Suppressor macrophage (primary cell): ENCODE measurements around the gene SIGLEC11.
A peak's percentile ranks its signal among the peaks of the same experiment; 100 is the strongest.

ENCODE experiments used
- DNase-seq, 4 experiments: peaks; one replicate each; pipeline ENCODE4 v3.0.0-alpha.2; 2020 to 2022

Gene SIGLEC11

DNA sequence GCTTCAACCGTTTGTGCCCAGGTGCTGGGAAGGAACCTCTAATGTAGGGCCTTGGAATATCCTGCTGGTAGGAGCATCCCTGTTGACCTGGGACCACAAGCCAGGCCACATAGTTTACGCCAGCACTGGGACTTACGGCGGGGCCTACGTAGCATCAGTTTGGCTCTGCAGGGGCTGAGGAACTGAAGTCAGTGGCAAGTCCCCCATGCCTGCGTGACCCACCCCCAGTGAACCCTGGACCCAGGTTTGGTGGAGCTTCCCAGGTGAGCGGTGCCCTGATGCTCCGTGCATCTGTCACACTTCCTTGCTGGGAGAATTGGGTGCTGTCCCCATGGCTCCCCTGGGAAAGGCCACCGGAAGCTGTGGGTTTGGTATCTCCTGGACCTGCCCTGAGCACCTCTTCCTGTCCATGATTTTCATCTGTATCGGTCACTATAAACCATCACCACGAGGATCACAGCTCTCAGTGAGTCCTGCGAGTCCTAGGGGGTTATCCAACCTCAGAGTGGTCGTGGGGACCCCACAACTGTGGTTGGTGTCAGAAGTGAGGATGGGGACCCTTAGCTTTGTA is 9.9 kb downstream of the SIGLEC11 start:
- no peak for DNase-seq

DNA sequence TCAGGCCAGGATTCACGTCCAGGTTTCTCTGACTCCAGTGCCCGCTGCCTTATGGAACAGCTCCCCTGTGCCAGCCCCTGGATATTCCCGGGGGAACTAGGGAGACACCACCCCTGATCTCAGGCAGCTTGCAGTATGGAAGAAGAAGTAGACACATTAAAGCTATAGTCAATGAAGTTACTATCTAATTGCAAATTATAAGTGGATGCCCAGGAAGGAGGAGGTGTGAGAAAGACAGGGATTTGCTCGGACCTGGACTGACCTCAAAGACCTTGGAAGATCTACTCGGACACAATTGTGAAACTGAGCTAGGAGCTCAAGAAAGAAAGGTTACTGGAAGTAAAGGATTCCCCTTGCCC is 10.4 kb downstream of the SIGLEC11 start:
- no peak for DNase-seq

DNA sequence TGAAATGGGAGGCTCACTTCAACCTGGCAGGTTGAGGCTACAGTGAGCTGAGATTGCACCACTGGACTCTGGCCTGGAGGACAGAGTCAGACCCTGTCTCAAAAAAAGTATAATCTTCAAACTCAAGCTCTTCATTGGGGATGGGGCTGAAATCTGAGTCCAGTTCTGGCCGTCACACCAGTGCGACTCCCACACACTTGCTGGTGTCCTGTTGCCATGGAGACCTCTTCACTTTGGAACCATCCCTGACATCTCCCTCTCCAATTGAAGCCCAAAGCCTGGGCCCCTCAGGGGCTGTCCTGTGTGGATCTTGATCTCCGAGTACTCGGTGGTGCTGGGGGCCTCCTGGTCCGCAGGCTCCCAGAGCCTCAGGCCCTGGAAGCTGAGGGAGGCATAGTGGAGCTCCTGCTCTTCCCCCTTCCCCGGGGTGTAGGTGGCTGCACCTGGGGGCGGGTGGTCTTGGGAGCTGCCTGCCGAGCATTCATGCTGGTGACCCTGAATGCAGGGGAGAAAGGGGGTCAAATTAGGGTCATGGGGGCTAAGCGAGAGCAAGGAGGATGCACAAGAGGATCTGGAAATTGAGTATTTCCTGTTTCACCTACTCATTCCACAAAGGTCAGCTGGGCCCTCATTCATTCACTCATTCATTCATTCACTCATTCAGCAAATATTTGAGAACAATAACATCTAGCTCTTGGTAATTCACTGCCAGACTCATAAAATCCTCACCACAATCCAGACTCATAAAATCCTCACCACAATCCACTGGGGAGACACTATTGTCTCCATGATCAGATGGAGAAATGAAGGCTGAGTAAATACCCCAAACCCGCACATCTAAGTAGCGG is 11.0 kb downstream of the SIGLEC11 start:
- no peak for DNase-seq

DNA sequence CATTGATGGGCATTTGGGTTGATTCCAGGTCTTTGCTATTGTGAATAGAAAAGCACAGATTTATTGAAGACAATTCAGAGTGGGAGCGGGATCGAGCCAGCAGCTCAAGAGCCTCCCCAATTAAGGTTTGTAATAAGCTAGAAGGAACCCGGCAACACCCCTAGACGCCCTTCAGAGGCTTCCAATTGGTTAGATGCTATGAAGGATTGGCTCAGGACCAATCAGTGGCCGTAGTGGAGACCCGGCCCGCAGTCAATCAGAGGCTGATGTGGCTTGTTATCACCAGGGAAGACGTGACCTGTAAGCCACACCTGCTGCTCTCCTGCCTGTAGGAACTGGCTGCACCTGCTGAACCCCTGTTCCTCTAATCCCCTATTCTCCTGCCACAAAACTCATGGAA is 14.6 kb downstream of the SIGLEC11 start:
- DNase-seq, result no peak

DNA sequence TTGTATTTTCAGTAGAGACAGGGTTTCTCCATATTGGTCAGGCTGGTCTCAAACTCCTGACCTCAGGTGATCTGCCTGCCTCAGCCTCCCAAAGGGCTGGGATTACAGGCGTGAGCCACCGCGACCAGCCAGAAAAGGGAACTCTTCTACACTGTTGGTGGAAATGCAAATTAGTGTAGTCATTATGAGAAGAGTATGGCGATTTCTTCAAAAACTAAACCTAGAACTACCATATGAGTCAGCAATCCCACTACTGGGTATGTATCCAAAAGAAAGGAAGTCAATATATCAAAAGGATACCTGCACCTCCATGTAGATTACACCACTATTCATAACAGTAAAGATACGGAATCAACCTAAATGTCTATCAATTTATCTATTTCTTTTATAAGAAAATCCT is 16.4 kb downstream of the SIGLEC11 start:
- peak; percentile 22 to 75 (median 55) for DNase-seq

DNA sequence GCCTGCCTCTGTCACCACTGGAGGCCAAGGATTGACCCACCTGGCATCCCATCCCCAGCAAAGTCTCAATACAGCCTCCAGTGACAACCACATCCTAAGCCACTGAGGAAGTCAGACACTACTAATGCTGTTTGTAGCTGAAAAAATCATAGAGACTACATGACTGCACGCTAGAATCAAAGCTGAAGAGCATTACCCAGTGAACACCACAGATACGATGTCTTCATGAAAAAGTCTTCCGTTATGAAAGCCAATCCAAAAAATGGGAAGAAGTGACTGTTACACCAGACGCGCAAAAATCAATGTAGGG is 20.5 kb downstream of the SIGLEC11 start:
- no peak for DNase-seq

DNA sequence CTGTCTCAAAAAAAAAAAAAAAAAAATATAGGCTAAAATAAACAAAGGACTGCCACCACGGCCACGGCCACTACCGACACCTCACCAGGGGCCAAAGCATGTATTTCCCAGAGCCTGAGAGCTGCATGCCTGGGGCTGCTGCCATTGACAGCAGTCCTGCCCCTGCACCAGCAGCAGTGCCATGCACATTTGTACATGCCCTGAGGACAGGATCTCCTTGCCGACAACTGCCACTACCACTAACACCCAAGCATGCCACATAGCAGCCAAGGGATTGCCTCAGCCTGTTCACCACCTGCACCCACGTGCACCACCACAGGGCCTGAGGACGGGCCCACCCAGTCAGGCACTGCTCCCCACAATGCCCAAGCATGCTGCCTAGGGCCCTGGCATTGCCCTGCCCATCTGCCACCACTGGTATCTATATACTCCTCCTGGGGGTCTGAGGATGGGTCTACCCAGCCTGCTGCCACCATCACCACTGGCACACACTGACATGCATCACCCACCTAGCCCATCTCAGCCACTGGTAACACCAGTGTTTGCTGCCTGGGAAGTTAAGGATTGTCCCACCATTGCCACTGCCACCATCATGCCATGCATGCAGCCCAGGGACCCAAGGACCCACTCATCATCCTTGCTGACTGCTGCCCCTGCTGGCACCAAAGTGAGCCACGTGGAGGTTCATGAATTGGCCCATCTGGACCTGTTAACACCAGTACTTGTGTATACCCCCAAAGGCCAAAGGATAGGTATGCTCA is 21.1 kb downstream of the SIGLEC11 start:
- DNase-seq, result peak in 1 of 4 experiments; percentile 25

DNA sequence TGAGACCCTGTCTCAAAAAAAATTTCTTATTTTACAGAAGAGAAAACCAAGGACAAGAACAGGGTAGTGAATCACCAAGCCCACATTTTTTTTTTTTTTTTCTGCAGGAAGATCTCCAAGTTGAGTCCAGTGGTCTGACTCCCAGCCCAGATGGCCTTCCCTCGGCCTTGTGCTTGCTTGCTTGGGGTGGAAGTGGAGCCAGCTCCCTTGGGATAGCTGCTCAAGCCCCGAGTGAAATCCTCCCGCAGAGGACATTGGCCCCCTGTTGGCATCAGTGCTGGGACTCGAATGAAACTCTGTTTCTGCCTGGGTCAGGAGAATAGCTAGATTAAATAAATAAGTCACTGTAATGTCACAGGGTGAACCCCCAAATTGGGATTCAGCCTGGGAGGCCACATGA is 22.3 kb downstream of the SIGLEC11 start:
- no peak for DNase-seq

DNA sequence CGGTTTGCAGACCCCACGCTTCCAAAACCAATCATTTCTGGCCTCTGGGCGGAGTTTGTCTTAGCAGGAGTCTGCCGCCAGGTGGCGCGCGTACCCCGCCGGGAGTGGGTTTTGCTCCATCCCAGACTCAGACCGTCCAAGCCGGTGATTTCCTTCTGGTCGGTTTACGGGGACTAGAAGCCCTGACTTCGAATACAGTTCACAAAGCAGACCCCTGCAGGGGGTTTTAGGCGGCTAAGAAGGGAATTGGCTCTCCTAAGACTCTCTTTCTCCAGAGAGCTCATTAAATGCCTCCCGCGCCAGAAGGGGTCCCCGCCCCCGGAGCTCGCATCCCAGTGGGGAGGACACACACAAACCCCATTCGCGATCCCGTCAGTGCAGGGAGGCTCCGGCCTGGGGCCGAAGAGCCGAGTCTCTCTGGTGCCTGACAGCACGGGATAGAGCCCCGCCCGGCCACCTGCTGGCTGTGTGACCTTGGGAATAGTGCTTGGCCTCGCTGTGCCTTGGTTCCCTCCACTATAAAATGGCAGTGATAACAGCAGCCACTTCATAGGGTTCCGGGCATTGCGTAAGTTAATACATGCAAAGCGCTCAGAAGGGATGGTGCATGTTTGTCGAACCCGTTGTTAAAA is 23.1 kb downstream of the SIGLEC11 start:
- DNase-seq, result peak; percentile 80 to 91 (median 90)

DNA sequence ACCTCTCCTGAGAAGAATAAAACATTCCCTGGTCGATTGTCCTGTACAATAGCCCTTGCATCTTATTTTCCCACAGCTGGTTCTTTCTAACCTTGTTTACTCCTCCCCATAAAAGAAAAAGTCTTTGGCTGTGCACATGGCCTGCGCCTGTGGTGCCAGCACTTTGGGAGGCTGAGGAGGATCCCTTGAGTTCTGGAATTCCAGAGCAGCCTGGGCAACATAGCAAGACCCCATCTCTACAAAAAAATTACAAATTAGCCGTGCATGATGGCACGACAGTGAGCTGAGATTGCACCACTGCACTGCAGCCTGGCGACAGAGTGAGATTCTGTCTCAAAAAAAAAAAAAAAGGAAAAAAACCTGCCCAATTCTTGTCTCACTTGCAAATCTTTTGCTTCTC is 24.4 kb downstream of the SIGLEC11 start:
- no peak for DNase-seq

DNA sequence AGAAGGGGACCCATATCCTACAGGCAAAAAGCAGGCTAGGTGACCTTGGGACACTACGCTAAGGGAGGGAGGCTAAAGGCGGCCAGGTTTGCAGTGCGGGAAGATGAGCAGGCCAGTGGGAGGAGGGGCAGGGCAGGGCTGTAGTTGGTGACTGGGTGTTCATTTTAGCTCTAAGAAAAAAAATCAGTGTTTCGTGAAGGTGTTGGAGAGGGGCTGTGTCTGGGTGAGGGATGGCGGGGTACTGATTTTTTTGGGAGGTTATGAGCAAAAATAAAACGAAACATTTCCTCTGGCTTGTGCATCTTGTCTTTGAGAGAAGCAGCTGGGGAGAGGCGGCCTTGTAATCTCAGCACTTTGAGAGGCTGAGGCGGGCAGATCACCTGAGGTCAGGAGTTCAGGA is 27.3 kb downstream of the SIGLEC11 start:
- peak in 1 of 4 experiments; percentile 5 for DNase-seq

DNA sequence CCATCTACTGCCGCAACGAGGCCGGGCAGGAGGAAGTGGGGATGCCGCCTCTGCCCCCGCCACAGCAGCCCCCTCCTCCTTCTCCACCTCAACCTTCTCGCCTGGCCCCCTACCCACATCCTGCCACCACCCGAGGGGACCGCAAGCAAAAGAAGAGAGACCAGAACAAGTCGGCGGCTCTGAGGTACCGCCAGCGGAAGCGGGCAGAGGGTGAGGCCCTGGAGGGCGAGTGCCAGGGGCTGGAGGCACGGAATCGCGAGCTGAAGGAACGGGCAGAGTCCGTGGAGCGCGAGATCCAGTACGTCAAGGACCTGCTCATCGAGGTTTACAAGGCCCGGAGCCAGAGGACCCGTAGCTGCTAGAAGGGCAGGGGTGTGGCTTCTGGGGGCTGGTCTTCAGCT is 28.2 kb downstream of the SIGLEC11 start:
- DNase-seq, result peak in 1 of 4 experiments; percentile 2

DNA sequence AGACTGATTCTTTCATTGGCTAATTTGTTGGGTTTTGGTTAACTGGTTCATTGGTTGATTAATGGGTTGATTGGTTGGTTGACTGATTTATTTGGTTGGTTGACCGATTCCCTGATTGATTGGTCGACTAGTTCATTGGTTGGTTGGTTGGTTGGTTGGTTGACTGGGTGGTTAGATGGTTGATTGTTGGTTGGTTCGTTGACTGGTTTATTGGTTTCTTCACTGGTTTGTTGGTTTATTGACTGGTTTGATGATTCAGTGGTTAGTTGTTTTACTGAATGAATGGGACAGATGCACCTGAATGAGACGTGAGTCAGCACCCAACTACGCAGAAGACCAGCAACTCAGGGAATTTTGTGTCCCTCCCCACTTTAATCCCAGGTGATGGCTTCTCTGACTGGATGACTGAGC is 28.9 kb downstream of the SIGLEC11 start:
- no peak for DNase-seq

DNA sequence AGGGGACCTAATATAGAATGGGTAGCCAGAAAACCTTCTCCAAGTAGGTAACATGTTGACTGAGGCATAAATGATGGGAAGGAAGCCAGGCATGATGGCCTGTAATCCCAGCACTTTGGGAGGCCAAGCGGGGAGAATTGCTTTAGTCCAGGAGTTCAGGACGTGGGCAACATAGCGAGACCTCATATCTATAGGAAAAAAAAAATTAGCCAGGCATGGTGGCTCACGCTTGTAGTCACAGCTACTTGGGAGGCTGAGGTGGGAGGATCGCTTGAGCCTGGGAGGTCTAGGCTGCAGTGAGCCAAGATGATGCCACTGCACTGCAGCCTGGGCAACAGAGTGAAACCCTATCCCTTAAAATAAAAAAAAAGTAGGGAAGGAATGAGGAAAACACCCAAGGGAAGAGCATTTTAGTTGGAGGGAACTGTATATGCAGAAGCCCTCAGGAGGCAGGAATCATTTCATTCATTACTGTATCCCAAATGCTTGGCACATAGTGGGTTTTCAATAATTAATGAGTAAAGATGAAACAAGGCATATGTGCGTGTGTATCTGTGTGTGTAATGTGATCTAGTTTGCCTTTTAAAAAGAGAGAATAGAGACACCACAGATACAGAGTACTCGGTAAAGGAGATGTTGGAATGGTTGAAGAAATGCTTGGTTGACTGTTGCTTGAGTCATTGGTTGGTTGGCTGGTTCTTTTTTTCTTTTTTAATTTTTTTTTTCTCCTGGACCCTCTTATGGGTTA is 29.5 kb downstream of the SIGLEC11 start:
- DNase-seq, result no peak

DNA sequence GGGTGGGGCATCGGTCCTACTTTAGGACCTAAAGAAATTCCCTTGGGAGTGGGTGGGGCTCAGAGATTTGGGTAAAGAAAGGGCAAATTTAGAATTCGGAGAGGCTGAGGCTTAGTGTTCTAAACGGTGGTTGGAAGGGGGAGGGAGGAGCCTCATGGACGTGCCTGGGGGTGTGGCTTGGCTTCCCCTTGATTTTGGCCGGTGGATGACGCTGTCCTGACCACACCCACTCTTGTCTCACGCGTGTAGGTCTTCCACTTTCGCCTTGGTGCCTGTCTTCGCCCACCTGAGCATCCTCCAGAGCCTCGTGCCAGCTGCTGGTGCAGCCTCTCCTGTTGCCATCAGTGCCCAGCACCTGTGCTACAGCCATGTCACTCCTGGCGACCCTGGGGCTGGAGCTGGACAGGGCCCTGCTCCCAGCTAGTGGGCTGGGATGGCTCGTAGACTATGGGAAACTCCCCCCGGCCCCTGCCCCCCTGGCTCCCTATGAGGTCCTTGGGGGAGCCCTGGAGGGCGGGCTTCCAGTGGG is 30.4 kb downstream of the SIGLEC11 start:
- DNase-seq, result peak in 2 of 4 experiments; percentile 21 to 30

DNA sequence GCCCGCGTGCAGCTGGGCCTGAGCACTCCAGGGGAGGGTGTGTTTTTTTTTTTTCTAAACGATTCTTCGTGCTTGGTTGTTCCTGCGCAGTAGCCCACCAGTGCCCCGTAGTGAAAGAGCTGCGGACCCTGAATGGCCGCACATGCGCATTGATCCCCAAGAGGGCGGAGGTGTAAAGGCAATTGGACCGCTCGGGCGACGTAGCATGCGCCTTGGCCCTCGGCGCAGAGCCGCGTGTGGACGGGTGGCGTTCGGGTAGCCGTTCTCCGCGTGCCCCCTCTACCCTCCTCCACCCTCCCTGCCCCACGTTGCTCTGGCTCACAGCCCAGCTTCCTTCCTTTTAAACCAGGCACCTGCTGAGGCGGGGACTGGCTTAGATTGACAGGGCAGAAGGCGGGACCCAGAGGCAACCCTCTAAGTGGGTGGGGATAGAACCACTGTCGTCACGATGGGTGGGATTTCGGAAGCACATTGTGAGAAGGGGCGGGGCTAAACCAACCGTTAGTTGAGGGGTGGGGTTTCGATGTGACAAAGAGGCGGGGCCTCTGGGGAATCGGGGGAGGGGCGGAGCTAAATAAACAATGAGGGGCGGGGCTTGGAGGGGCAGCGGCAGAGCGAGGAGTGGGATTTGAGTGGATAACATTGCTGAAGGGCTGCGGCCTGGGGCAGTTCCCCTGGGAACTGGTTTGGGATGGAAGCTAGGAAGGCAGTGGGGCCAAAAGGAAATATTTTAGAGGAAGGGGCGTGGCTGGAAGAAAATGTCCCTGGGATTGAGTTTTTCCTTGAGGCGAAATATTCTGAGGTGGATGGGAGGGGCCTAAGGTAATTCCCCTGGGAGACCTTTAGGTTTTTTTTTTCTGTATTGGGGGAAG is 31.1 kb downstream of the SIGLEC11 start:
- peak; percentile 93 to 97 (median 95) for DNase-seq

DNA sequence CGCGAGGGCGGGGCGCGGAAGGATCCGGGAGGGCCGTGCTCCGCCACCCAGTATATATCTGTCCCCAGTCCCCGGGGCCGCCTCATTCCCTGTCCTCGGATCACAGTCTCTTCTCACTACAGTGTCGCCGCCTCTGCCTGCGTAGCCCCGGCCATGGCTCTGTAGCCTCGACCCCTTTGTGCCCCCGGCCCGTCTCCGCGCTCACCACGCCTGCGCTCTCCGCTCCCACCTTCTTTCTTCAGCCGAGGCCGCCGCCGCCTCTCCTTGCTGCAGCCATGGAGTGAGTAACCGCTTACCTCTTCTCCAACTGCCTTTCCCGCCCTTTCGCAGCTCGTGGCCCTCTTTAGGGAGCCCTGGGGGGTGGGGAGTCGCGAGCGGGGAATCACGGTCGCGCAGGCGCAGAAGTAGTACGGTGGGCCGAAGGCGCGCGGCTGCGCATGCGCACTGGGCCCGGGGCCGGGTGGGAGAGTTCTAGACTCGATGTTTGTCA is 31.8 kb downstream of the SIGLEC11 start, which contains the start of the genes ATF5 and NUP62:
Gene ATF5, plus strand, starts transcription at position 85 of the 490 bp plus-strand sequence. CDS start 1,646 bp downstream, outside the sequence.
Gene NUP62, minus strand, starts transcription at position 384 of the 490 bp plus-strand sequence. CDS start 19,697 bp downstream, outside the sequence.
- peak; percentile 93 to 97 (median 96) for DNase-seq

DNA sequence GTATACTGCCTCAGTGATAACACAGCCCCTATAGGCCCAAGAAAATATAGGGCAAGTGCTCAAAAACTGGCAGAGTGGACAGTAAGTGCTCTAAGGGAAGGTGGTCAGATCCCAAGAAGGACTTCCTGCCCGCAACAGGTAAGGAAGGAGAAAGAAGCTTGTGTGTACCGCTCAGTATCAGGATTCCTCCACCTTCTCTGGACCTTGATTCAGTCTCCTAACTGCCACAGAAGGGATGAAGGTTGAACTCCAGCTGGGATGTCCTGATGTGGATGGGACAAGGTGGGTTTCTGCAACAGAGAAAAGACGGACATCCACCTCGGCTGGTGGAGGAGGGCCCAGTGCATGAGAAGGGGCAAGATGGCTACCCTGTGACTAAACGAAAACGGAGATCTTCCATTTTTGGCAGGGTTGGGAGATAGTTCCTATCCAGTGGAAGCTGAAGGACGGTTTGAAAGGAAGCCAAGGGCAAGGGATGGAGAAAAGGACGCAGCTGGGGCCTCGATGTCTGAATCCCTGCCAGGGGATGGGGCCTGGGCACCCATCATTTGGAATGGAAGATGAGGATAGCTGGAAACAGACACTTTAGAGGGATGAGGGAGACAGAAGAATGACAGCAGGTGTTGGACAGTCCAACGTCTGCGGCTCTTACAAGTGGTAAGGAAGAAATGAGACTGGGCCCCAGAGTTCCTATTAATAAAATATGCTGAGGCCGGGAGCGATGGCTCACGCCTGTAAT is 33.3 kb downstream of the SIGLEC11 start:
- peak in 1 of 4 experiments; percentile 3 for DNase-seq

DNA sequence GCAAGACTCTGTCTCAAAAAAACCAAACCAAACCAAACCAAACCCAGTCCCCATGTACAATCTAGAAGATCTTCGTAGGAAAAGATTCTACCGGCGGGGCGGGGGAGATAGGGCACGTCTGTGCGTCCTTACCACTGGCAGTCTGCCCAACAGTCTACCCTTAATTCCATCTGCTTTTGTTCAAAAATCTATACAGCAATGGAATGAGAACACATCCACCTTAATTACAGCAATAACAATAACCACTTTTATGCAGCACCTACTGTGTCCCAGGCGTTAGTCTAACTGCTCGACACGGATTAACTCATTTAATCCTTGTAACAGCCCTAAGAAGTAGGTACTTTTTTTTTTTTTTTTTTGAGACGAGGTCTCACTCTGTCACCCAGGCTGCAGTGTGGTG is 34.5 kb downstream of the SIGLEC11 start:
- no peak for DNase-seq

DNA sequence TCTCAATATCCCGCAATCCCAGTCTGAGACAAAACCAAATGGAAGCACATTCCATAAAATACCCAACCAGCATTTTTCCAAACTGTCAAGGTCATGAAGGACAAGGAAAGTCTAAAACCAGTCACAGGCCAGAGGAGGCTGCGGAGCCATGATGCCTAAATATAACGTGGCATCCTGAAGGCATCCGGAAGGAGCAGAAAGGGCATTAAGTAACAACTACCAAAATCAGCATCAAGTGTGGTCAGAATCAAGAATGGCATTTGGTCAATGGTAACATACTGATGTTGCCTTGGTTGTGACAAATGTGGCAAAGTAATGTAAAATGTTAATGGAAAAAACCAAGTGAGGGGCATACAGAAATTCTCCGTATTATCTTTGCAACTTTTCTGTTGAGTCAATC is 35.5 kb downstream of the SIGLEC11 start:
- DNase-seq, result no peak
